SK-N-SH (cell line): ENCODE data around the gene PGA5.

Experiments
- EP300 ChIP-seq, 2 experiments: IDR thresholded peaks; 2 replicates each; pipeline versions ENCODE4 v1.4.0 to v1.6.1; 2012; ENCODE audit warnings: borderline replicate concordance in 1 of 2, low read depth in 1 of 2, low read length in 1 of 2
- GABPA ChIP-seq: IDR thresholded peaks from 2 replicates; pipeline ENCODE4 v1.4.0; 2012; ENCODE audit warnings: low read depth, mild to moderate bottlenecking
- RAD21 ChIP-seq: IDR thresholded peaks from 2 replicates; pipeline ENCODE4 v1.6.1; 2012; ENCODE audit warnings: mild to moderate bottlenecking, low read length
- SMC3 ChIP-seq: IDR thresholded peaks from 2 replicates; pipeline ENCODE4 v1.6.1; 2012; ENCODE audit warnings: low read depth, low read length, improper control_type of control experiment
- TF ChIP-seq, protein P1 (sequence below): fragments of 200-600 bp; sonication (generic); IDR thresholded peaks from 2 replicates; pipeline ENCODE4 v1.6.1; 2017; ENCODE audit warnings: antibody characterized with exemption, mild to moderate bottlenecking, moderate library complexity
- TF ChIP-seq, protein P2 (sequence below): IDR thresholded peaks from 2 replicates; pipeline ENCODE4 v1.4.0; 2012; ENCODE audit warnings: low read depth, borderline replicate concordance

DNA sequence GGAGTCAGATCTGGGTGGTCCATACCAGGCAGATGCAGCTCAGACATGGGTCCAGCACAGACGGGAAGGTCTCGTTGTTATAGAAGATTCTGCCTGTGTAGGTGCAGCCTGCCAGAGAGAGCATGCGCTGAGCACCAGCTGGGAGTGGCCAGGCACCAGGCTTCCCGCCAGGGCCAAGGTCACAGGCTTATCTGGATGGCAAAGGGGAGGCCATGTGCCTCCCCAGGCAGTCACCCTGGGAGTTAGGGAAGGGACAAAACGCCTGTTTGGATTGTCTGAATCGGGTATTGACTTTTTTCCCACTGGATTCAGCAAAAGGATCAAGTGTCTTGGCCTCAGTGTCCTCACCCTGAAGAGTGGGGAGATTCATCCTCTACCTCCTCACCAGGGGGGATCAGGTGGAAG lies 26.5 kb downstream of the PGA5 start:
- TF ChIP-seq, protein P1, sequence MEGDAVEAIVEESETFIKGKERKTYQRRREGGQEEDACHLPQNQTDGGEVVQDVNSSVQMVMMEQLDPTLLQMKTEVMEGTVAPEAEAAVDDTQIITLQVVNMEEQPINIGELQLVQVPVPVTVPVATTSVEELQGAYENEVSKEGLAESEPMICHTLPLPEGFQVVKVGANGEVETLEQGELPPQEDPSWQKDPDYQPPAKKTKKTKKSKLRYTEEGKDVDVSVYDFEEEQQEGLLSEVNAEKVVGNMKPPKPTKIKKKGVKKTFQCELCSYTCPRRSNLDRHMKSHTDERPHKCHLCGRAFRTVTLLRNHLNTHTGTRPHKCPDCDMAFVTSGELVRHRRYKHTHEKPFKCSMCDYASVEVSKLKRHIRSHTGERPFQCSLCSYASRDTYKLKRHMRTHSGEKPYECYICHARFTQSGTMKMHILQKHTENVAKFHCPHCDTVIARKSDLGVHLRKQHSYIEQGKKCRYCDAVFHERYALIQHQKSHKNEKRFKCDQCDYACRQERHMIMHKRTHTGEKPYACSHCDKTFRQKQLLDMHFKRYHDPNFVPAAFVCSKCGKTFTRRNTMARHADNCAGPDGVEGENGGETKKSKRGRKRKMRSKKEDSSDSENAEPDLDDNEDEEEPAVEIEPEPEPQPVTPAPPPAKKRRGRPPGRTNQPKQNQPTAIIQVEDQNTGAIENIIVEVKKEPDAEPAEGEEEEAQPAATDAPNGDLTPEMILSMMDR = no peak
- no peak for TF ChIP-seq EP300 (IDR thresholded peaks at IDR 0.05; ENCODE audit: borderline replicate concordance in 1 of 2, low read depth in 1 of 2, low read length in 1 of 2)
- TF ChIP-seq SMC3 = no peak
- TF ChIP-seq GABPA = no peak
- TF ChIP-seq RAD21 = no peak
- TF ChIP-seq, protein P2, sequence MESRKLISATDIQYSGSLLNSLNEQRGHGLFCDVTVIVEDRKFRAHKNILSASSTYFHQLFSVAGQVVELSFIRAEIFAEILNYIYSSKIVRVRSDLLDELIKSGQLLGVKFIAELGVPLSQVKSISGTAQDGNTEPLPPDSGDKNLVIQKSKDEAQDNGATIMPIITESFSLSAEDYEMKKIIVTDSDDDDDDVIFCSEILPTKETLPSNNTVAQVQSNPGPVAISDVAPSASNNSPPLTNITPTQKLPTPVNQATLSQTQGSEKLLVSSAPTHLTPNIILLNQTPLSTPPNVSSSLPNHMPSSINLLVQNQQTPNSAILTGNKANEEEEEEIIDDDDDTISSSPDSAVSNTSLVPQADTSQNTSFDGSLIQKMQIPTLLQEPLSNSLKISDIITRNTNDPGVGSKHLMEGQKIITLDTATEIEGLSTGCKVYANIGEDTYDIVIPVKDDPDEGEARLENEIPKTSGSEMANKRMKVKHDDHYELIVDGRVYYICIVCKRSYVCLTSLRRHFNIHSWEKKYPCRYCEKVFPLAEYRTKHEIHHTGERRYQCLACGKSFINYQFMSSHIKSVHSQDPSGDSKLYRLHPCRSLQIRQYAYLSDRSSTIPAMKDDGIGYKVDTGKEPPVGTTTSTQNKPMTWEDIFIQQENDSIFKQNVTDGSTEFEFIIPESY = no peak
